Liver (tissue), 9 donors: ENCODE results near the gene OPHN1. TPM values are rescaled to one million over a fixed set of nuclear protein-coding genes. Genes with fewer than 3 reads are reported as not detected.

ENCODE experiments used
- DNase-seq: peaks from one replicate; pipeline ENCODE4 v3.0.0-alpha.2; 2017; ENCODE audit warnings: low spot score
- H3K27ac ChIP-seq, 2 donors: one replicate each; pipeline ENCODE4 v1.7.0; 2013; ENCODE audit warnings: inconsistent platforms in 2 of 2, low read length in 2 of 2, control low read depth in 1 of 2, low read depth in 1 of 2, mild to moderate bottlenecking in 1 of 2
- H3K27me3 ChIP-seq, 4 donors: one replicate each; pipeline versions ENCODE4 v1.6.1 to v1.7.0; 2013; ENCODE audit warnings: low read length in 3 of 4, inconsistent platforms in 1 of 4, mild to moderate bottlenecking in 1 of 4, moderate library complexity in 1 of 4; ENCODE audit not compliant: control insufficient read depth in 4 of 4, insufficient read depth in 4 of 4
- H3K36me3 ChIP-seq, 4 donors: one replicate each; pipeline versions ENCODE4 v1.6.1 to v1.7.0; 2013; ENCODE audit warnings: low read length in 3 of 4, mild to moderate bottlenecking in 3 of 4, low read depth in 1 of 4, moderate library complexity in 1 of 4; ENCODE audit not compliant: control insufficient read depth in 4 of 4, insufficient read depth in 3 of 4
- H3K4me1 ChIP-seq, 4 donors: one replicate each; pipeline versions ENCODE4 v1.6.1 to v1.7.0; 2013; ENCODE audit warnings: low read length in 3 of 4, mild to moderate bottlenecking in 3 of 4, moderate library complexity in 1 of 4; ENCODE audit not compliant: control insufficient read depth in 4 of 4, insufficient read depth in 4 of 4
- H3K4me3 ChIP-seq, 3 donors: one replicate each; pipeline versions ENCODE4 v1.6.1 to v1.7.0; 2013; ENCODE audit warnings: low read length in 3 of 3, control low read depth in 1 of 3, low read depth in 1 of 3, mild to moderate bottlenecking in 1 of 3
- H3K9ac ChIP-seq, 2 donors: one replicate each; pipeline ENCODE4 v1.7.0; 2013; ENCODE audit warnings: low read length in 2 of 2, mild to moderate bottlenecking in 2 of 2, moderate library complexity in 2 of 2, control low read depth in 1 of 2, low read depth in 1 of 2
- H3K9me3 ChIP-seq, 4 donors: one replicate each; pipeline versions ENCODE4 v1.6.1 to v1.7.0; 2013; ENCODE audit warnings: low read length in 3 of 4; ENCODE audit not compliant: control insufficient read depth in 4 of 4
- EGR1 ChIP-seq, 2 donors: IDR thresholded peaks; 2 replicates each; pipeline ENCODE4 v1.6.1; 2016 to 2018; ENCODE audit warnings: antibody characterized with exemption in 2 of 2, low read depth in 2 of 2
- FOXA1 ChIP-seq: IDR thresholded peaks from 2 replicates; pipeline ENCODE4 v1.6.1; 2016; ENCODE audit warnings: antibody characterized with exemption
- FOXA2 ChIP-seq: IDR thresholded peaks from 2 replicates; pipeline ENCODE4 v1.6.1; 2016; ENCODE audit warnings: antibody characterized with exemption
- GABPA ChIP-seq, 2 donors: IDR thresholded peaks in 1 of 2; conservative IDR thresholded peaks in 1 of 2; 2 replicates each; pipeline ENCODE4 v1.6.1; 2016; ENCODE audit warnings: antibody characterized with exemption in 2 of 2, mild to moderate bottlenecking in 1 of 2, moderate library complexity in 1 of 2
- HNF4A ChIP-seq, 2 donors: conservative IDR thresholded peaks; 2 replicates each; pipeline ENCODE4 v1.6.1; 2016; ENCODE audit warnings: antibody characterized with exemption in 2 of 2, mild to moderate bottlenecking in 2 of 2
- HNF4G ChIP-seq: IDR thresholded peaks from 2 replicates; pipeline ENCODE4 v1.6.1; 2016; ENCODE audit warnings: antibody characterized with exemption
- JUND ChIP-seq, 2 donors: IDR thresholded peaks; 2 replicates each; pipeline ENCODE4 v1.6.1; 2016; ENCODE audit warnings: antibody characterized with exemption in 2 of 2
- NR2F2 ChIP-seq: IDR thresholded peaks from 2 replicates; pipeline ENCODE4 v1.6.1; 2016; ENCODE audit warnings: antibody characterized with exemption
- RAD21 ChIP-seq, 2 donors: IDR thresholded peaks; 2 replicates each; pipeline ENCODE4 v1.6.1; 2016; ENCODE audit warnings: antibody characterized with exemption in 2 of 2, mild to moderate bottlenecking in 2 of 2
- RXRA ChIP-seq, 2 donors: IDR thresholded peaks; 2 replicates each; pipeline ENCODE4 v1.6.1; 2017 to 2018; ENCODE audit warnings: antibody characterized with exemption in 2 of 2, mild to moderate bottlenecking in 1 of 2
- SP1 ChIP-seq: IDR thresholded peaks from 2 replicates; pipeline ENCODE4 v1.6.1; 2018; ENCODE audit warnings: antibody characterized with exemption, mild to moderate bottlenecking
- TAF1 ChIP-seq: conservative IDR thresholded peaks from 2 replicates; pipeline ENCODE4 v1.6.1; 2016; ENCODE audit warnings: antibody characterized with exemption, mild to moderate bottlenecking
- YY1 ChIP-seq: IDR thresholded peaks from 2 replicates; pipeline ENCODE4 v1.6.1; 2016; ENCODE audit warnings: antibody characterized with exemption, mild to moderate bottlenecking
- WGBS: extraction: QIAGEN DNeasy Blood & Tissue Kit; methylation state at CpG from one replicate; pipeline ENCODE4 v1.1.7; 2013; 5-methylcytosine and 5-hydroxymethylcytosine counted together
- polyA plus RNA-seq, 2 donors: library from polyadenylated mRNA; stranded (reverse) in 1 of 2; unstranded in 1 of 2; fragments of 200-250 nt in 1 of 2; fragments of >200 nt in 1 of 2; fragmentation: Nextera tagmentation in 1 of 2; extraction: Ambion mirVana in 1 of 2; gene quantifications; one replicate each; pipeline versions ENCODE4 v1.2.1 to v1.2.3, GENCODE V29; 2013 to 2015
- total RNA-seq, 2 donors: library from RNA; depleted of rRNA; stranded (reverse); fragments of >200 nt; gene quantifications; one replicate each; pipeline ENCODE4 v1.2.3, GENCODE V29; 2014
- TF ChIP-seq, protein P1 (sequence below): fragments of 150-350 bp; IDR thresholded peaks from 2 replicates; pipeline ENCODE4 v1.5.1; 2017; ENCODE audit warnings: improper control_type of control experiment, low read depth, low read length; ENCODE audit not compliant: missing input control
- TF ChIP-seq, protein P2 (sequence below): IDR thresholded peaks from 2 replicates; pipeline ENCODE4 v1.6.1; 2016; ENCODE audit warnings: antibody characterized with exemption, mild to moderate bottlenecking
- TF ChIP-seq, protein P3 (sequence below): IDR thresholded peaks from 2 replicates; pipeline ENCODE4 v1.6.1; 2016; ENCODE audit warnings: antibody characterized with exemption
- TF ChIP-seq, protein P4 (sequence below): IDR thresholded peaks from 2 replicates; pipeline ENCODE4 v1.6.1; 2016; ENCODE audit warnings: antibody characterized with exemption
- donor health status: healthy.
- donor health status: healthy.
- donor health status: healthy.
- donor health status: healthy.
- donor health status: healthy.

Gene OPHN1
- total and polyA plus RNA-seq, 4 donors: 0.17 to 1.2 (median 0.60) TPM

DNA sequence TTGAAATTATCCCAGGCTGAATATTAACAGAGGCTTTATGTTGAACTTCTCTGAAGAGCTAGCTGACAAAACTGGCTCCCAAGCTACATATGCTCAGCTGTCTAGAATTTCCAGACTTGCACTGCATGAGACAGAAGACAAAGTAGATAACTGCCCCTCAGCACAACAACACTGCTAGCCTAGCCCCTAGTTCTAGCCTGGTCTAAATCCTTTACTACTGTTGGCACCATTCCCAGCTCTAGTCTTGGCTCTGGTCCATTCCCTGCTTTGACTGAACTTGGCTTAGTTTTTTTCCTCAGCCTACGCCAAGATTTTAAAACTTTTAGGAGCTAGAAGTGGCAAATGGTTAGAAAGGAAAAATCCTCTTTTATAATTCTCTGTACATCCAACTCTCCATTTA, 7.6 kb upstream of the OPHN1 start:
- H3K36me3 ChIP-seq: no peaks in the 10 kb centered on the region
- H3K9me3 ChIP-seq: no peaks in the 10 kb centered on the region
- TF ChIP-seq FOXA2 (no peak), GABPA (IDR thresholded peaks at IDR 0.05 in 1 of 2, conservative IDR thresholded peaks at IDR 0.05 in 1 of 2) (no peak), SP1 (no peak), FOXA1 (no peak), RXRA (IDR thresholded peaks at IDR 0.05) (no peak), HNF4G (no peak), RAD21 (IDR thresholded peaks at IDR 0.05) (no peak), YY1 (no peak), JUND (IDR thresholded peaks at IDR 0.05) (no peak), TAF1 (no peak), HNF4A (conservative IDR thresholded peaks at IDR 0.05) (no peak), NR2F2 (no peak)
- TF ChIP-seq, protein P1, sequence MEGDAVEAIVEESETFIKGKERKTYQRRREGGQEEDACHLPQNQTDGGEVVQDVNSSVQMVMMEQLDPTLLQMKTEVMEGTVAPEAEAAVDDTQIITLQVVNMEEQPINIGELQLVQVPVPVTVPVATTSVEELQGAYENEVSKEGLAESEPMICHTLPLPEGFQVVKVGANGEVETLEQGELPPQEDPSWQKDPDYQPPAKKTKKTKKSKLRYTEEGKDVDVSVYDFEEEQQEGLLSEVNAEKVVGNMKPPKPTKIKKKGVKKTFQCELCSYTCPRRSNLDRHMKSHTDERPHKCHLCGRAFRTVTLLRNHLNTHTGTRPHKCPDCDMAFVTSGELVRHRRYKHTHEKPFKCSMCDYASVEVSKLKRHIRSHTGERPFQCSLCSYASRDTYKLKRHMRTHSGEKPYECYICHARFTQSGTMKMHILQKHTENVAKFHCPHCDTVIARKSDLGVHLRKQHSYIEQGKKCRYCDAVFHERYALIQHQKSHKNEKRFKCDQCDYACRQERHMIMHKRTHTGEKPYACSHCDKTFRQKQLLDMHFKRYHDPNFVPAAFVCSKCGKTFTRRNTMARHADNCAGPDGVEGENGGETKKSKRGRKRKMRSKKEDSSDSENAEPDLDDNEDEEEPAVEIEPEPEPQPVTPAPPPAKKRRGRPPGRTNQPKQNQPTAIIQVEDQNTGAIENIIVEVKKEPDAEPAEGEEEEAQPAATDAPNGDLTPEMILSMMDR: no peak
- TF ChIP-seq, protein P2, sequence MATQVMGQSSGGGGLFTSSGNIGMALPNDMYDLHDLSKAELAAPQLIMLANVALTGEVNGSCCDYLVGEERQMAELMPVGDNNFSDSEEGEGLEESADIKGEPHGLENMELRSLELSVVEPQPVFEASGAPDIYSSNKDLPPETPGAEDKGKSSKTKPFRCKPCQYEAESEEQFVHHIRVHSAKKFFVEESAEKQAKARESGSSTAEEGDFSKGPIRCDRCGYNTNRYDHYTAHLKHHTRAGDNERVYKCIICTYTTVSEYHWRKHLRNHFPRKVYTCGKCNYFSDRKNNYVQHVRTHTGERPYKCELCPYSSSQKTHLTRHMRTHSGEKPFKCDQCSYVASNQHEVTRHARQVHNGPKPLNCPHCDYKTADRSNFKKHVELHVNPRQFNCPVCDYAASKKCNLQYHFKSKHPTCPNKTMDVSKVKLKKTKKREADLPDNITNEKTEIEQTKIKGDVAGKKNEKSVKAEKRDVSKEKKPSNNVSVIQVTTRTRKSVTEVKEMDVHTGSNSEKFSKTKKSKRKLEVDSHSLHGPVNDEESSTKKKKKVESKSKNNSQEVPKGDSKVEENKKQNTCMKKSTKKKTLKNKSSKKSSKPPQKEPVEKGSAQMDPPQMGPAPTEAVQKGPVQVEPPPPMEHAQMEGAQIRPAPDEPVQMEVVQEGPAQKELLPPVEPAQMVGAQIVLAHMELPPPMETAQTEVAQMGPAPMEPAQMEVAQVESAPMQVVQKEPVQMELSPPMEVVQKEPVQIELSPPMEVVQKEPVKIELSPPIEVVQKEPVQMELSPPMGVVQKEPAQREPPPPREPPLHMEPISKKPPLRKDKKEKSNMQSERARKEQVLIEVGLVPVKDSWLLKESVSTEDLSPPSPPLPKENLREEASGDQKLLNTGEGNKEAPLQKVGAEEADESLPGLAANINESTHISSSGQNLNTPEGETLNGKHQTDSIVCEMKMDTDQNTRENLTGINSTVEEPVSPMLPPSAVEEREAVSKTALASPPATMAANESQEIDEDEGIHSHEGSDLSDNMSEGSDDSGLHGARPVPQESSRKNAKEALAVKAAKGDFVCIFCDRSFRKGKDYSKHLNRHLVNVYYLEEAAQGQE: no peak
- TF ChIP-seq, protein P3, sequence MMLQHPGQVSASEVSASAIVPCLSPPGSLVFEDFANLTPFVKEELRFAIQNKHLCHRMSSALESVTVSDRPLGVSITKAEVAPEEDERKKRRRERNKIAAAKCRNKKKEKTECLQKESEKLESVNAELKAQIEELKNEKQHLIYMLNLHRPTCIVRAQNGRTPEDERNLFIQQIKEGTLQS: no peak
- 19% methylated on average over 1 of the region's 1 CpG for WGBS
- peak; percentile 55 for DNase-seq
- H3K9ac ChIP-seq: no peak overlapping the region
- H3K4me1 ChIP-seq: peaks cover 0 to 4% (median 0%) of the 10 kb centered on the region in 4 donors
- H3K4me3 ChIP-seq: no peak overlapping the region
- H3K27me3 ChIP-seq: no peaks in the 10 kb centered on the region
- H3K27ac ChIP-seq: no peak overlapping the region

DNA sequence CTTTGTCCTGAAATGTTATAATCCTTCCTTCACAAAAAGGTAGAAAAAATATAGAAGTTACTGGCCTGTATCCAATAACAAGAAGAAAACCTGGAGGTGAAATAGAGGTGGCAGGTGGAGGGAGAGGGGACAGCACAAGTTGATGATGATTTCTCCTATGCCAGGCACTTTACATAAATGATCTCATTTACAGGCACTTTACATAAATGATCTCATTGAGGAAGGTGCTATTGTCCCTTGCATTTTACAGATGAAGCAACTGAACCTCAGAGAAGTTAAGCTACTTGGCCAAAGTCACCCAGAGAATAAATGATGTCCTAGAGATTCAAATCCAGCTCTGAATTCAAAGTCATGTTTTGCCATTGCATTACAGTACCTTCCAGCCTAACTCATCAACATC, 7.1 kb upstream of the OPHN1 start:
- no peak overlapping the region for H3K27ac ChIP-seq
- no peak overlapping the region for H3K4me3 ChIP-seq
- H3K4me1 ChIP-seq: peaks cover 0 to 4% (median 0%) of the 10 kb centered on the region in 4 donors
- no peaks in the 10 kb centered on the region for H3K27me3 ChIP-seq
- H3K9me3 ChIP-seq: no peaks in the 10 kb centered on the region
- H3K9ac ChIP-seq: no peak overlapping the region
- H3K36me3 ChIP-seq: no peaks in the 10 kb centered on the region
- DNase-seq: no peak
- TF ChIP-seq SP1: no peak
- TF ChIP-seq HNF4G: no peak
- TF ChIP-seq RAD21 (IDR thresholded peaks at IDR 0.05): no peak
- TF ChIP-seq HNF4A (conservative IDR thresholded peaks at IDR 0.05): no peak
- TF ChIP-seq, protein P3: no peak
- TF ChIP-seq, protein P1: no peak
- no peak for TF ChIP-seq FOXA1
- TF ChIP-seq, protein P4, sequence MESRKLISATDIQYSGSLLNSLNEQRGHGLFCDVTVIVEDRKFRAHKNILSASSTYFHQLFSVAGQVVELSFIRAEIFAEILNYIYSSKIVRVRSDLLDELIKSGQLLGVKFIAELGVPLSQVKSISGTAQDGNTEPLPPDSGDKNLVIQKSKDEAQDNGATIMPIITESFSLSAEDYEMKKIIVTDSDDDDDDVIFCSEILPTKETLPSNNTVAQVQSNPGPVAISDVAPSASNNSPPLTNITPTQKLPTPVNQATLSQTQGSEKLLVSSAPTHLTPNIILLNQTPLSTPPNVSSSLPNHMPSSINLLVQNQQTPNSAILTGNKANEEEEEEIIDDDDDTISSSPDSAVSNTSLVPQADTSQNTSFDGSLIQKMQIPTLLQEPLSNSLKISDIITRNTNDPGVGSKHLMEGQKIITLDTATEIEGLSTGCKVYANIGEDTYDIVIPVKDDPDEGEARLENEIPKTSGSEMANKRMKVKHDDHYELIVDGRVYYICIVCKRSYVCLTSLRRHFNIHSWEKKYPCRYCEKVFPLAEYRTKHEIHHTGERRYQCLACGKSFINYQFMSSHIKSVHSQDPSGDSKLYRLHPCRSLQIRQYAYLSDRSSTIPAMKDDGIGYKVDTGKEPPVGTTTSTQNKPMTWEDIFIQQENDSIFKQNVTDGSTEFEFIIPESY: no peak
- TF ChIP-seq, protein P2: no peak
- TF ChIP-seq NR2F2: no peak
- no peak for TF ChIP-seq FOXA2
- TF ChIP-seq EGR1 (IDR thresholded peaks at IDR 0.05; ENCODE audit: low read depth in 2 of 2): no peak
- TF ChIP-seq GABPA (IDR thresholded peaks at IDR 0.05 in 1 of 2, conservative IDR thresholded peaks at IDR 0.05 in 1 of 2): no peak
- no peak for TF ChIP-seq TAF1
- no peak for TF ChIP-seq YY1
- TF ChIP-seq JUND (IDR thresholded peaks at IDR 0.05): no peak
- TF ChIP-seq RXRA (IDR thresholded peaks at IDR 0.05): no peak
